HepG2 (cell line): Measurements from ENCODE around the gene HYCC2. TPM values are rescaled to one million over a fixed set of nuclear protein-coding genes. Genes with fewer than 3 reads are reported as not detected.
A peak's percentile ranks its signal among the peaks of the same experiment; 100 is the strongest.

ENCODE experiments used
- BCLAF1 ChIP-seq: fragments of 450-650 bp; IDR thresholded peaks from 2 replicates; pipeline ENCODE4 v1.6.1; 2017; ENCODE audit warnings: mild to moderate bottlenecking
- BRF2 ChIP-seq: sonication (generic); formaldehyde crosslinking; IDR thresholded peaks from 2 replicates; pipeline ENCODE4 v1.8.1; 2022; ENCODE audit warnings: mild to moderate bottlenecking, missing genetic modification reagents
- HES4 ChIP-seq: sonication (generic); formaldehyde crosslinking; IDR thresholded peaks from 2 replicates; pipeline ENCODE4 v1.9.0; 2021; ENCODE audit warnings: mild to moderate bottlenecking, missing genetic modification reagents, borderline replicate concordance
- HNF1A ChIP-seq, 2 experiments: sonication (generic) in 1 of 2; formaldehyde crosslinking in 1 of 2; IDR thresholded peaks; 2 replicates each; pipeline versions ENCODE4 v1.4.0 to v1.6.1; 2016 to 2020; ENCODE audit warnings: borderline replicate concordance in 1 of 2, low read depth in 1 of 2, mild to moderate bottlenecking in 1 of 2, missing genetic modification reagents in 1 of 2
- RBM39 ChIP-seq: fragments of 200-400 bp; formaldehyde crosslinking; IDR thresholded peaks from one replicate; pipeline ENCODE4 v1.6.1; 2018; ENCODE audit warnings: antibody characterized with exemption, mild to moderate bottlenecking, low read depth, low read length; ENCODE audit not compliant: poor library complexity, severe bottlenecking
- SNRNP70 ChIP-seq: fragments of 200-400 bp; formaldehyde crosslinking; IDR thresholded peaks from 2 replicates; pipeline ENCODE4 v1.6.1; 2017; ENCODE audit warnings: mild to moderate bottlenecking, low read depth, low read length, moderate library complexity
- TAF1 ChIP-seq: sonication (generic); formaldehyde crosslinking; IDR thresholded peaks from 2 replicates; pipeline ENCODE4 v1.4.0; 2020; ENCODE audit warnings: missing genetic modification reagents
- TRIM24 ChIP-seq: sonication (generic); formaldehyde crosslinking; IDR thresholded peaks from 2 replicates; pipeline ENCODE4 v1.8.0; 2022; ENCODE audit warnings: mild to moderate bottlenecking, missing genetic modification reagents
- YEATS4 ChIP-seq: sonication (generic); formaldehyde crosslinking; IDR thresholded peaks from 2 replicates; pipeline ENCODE4 v1.4.0; 2020; ENCODE audit warnings: missing genetic modification reagents, borderline replicate concordance
- ZMYM2 ChIP-seq: sonication (generic); formaldehyde crosslinking; IDR thresholded peaks from 2 replicates; pipeline ENCODE4 v1.8.0; 2022; ENCODE audit warnings: mild to moderate bottlenecking, missing genetic modification reagents
- ZNF510 ChIP-seq: sonication (generic); formaldehyde crosslinking; IDR thresholded peaks from 2 replicates; pipeline ENCODE4 v1.4.0; 2020; ENCODE audit warnings: low read depth, mild to moderate bottlenecking, missing genetic modification reagents
- ZNF607 ChIP-seq: sonication (generic); formaldehyde crosslinking; IDR thresholded peaks from 2 replicates; pipeline ENCODE4 v1.5.1; 2020; ENCODE audit warnings: missing genetic modification reagents, mild to moderate bottlenecking, borderline replicate concordance
- polyA plus RNA-seq, 8 experiments: library from polyadenylated mRNA; depleted of rRNA in 3 of 8; stranded (reverse) in 7 of 8; unstranded in 1 of 8; fragments of >200 nt; fragmentation: Illumina TruSeq in 4 of 8; extraction: Trizol in 4 of 8; gene quantifications; 2 replicates each; pipeline versions ENCODE4 v1.2.1 to v1.2.3, GENCODE V29; 2011 to 2016; ENCODE audit warnings: low read depth in 4 of 8, missing spikeins in 1 of 8, mixed read lengths in 1 of 8; ENCODE audit not compliant: insufficient read depth in 1 of 8
- total RNA-seq, 5 experiments: library from RNA; depleted of rRNA; stranded (reverse); fragments of >200 nt; fragmentation: Illumina TruSeq; extraction: Trizol; gene quantifications; 2 replicates each; pipeline ENCODE4 v1.2.3, GENCODE V29; 2016; ENCODE audit warnings: low read depth in 1 of 5

The HYCC2 gene
- total and polyA plus RNA-seq, 2 of the 13 experiments (the other 11 are each of a cell fraction or from before 2014, with no cell fraction given) = 4.7 to 13.9 TPM

- no peak for TF ChIP-seq BCLAF1
- TF ChIP-seq ZNF510 (CRISPR knock-in tag) = no peak; the same call in 1 of the 2 replicates
- no peak for TF ChIP-seq SNRNP70
- TF ChIP-seq TAF1 (CRISPR knock-in tag) = no peak
- TF ChIP-seq BRF2 (CRISPR knock-in tag) = no peak
- no peak for TF ChIP-seq RBM39
- peak; percentile 10; the same call in 1 of the 2 replicates for TF ChIP-seq HES4 (CRISPR knock-in tag)
- TF ChIP-seq TRIM24 (CRISPR knock-in tag) = no peak
- TF ChIP-seq HNF1A (IDR thresholded peaks at IDR 0.05; ENCODE audit: low read depth) = 0 out of 2 replicates have a peak, but pooled peaks have one; percentile 14
- TF ChIP-seq HNF1A (CRISPR knock-in tag; IDR thresholded peaks at IDR 0.05; ENCODE audit: borderline replicate concordance) = no peak
- no peak for TF ChIP-seq ZMYM2 (CRISPR knock-in tag)
- peak; percentile 8 for TF ChIP-seq YEATS4
- TF ChIP-seq ZNF607 (CRISPR knock-in tag) = no peak
These were observed 45.7 kb upstream of the HYCC2 start (continued) for GRCh38 chr2:201116959-201117734.
